Progenitor cell of endocrine pancreas (in vitro differentiated cells): ENCODE results near the gene ADK. TPM values are rescaled to one million over a fixed set of nuclear protein-coding genes. Genes with fewer than 3 reads are reported as not detected.
A peak's percentile ranks its signal among the peaks of the same experiment; 100 is the strongest.
"Not testable (repeated sequence)": the region's sequence is repeated elsewhere in the genome, so short reads cannot be mapped to it uniquely, and the experiment has no call there.

Experiments
- DNase-seq: peaks from one replicate; pipeline ENCODE4 v3.0.0; 2021; ENCODE audit warnings: low spot score; ENCODE audit not compliant: unreplicated experiment
- H3K27ac Mint-ChIP-seq: 2 replicates; pipeline ENCODE4 v1.8.0; 2021; ENCODE audit warnings: mild to moderate bottlenecking, moderate library complexity, mixed read lengths
- H3K27me3 Mint-ChIP-seq: 2 replicates; pipeline ENCODE4 v1.8.0; 2021; ENCODE audit warnings: mixed read lengths
- H3K36me3 Mint-ChIP-seq: 2 replicates; pipeline ENCODE4 v1.8.0; 2022; ENCODE audit warnings: mixed read lengths; ENCODE audit not compliant: insufficient read depth
- H3K4me1 Mint-ChIP-seq: 2 replicates; pipeline ENCODE4 v1.8.0; 2021; ENCODE audit warnings: low read depth, mixed read lengths
- H3K4me3 Mint-ChIP-seq: 2 replicates; pipeline ENCODE4 v1.8.0; 2021; ENCODE audit warnings: low read depth, mild to moderate bottlenecking, moderate library complexity, mixed read lengths
- H3K9me3 Mint-ChIP-seq: 2 replicates; pipeline ENCODE4 v1.8.0; 2021; ENCODE audit warnings: low read depth, mixed read lengths
- total RNA-seq: library from RNA; stranded (reverse); gene quantifications from 2 replicates; pipeline ENCODE4 v1.2.1, GENCODE V29; 2021
- TF ChIP-seq, protein P1 (sequence below): fragments of 200-600 bp; sonication (generic); IDR thresholded peaks from one replicate; pipeline ENCODE4 v1.5.0; 2021; ENCODE audit warnings: antibody characterized with exemption, mild to moderate bottlenecking; ENCODE audit not compliant: unreplicated experiment

ADK gene
- total RNA-seq, 1 donor from 2014 or later = 20.7 TPM

DNA sequence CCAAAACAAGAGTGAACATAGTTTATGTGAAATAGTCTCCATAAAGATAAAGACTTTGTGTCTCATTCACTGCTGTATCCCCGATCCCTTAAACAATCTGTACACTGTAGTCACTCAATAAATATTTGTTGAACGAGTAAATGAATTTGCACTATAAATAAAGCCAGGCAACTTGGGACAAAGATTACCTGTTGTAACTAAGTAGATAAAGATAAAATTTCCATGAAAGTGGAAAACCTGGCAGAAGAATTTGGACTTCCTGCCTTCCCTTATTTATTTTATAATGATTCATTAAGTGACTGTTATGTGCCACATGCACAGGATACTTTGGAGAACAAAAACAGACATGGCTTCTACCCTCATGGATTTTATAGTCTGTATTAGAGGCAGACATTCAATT is 397.7 kb downstream of the ADK start:
- DNase-seq = no peak
- TF ChIP-seq, protein P1, sequence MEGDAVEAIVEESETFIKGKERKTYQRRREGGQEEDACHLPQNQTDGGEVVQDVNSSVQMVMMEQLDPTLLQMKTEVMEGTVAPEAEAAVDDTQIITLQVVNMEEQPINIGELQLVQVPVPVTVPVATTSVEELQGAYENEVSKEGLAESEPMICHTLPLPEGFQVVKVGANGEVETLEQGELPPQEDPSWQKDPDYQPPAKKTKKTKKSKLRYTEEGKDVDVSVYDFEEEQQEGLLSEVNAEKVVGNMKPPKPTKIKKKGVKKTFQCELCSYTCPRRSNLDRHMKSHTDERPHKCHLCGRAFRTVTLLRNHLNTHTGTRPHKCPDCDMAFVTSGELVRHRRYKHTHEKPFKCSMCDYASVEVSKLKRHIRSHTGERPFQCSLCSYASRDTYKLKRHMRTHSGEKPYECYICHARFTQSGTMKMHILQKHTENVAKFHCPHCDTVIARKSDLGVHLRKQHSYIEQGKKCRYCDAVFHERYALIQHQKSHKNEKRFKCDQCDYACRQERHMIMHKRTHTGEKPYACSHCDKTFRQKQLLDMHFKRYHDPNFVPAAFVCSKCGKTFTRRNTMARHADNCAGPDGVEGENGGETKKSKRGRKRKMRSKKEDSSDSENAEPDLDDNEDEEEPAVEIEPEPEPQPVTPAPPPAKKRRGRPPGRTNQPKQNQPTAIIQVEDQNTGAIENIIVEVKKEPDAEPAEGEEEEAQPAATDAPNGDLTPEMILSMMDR = no peak
- Mint-ChIP-seq H3K36me3 (peaks cover 7% of the 10 kb centered on the region), H3K27me3 (no peaks in the 10 kb centered on the region), H3K4me1 (peaks cover 15% of the 10 kb centered on the region), H3K27ac (peak overlapping the region; percentile 29), H3K4me3 (no peak overlapping the region), H3K9me3 (peaks cover 4% of the 10 kb centered on the region)

GRCh38 chr10:74556072-74556705 is 405.2 kb downstream of the ADK start:
- DNase-seq = no peak

GRCh38 chr10:74557098-74557497 is 406.1 kb downstream of the ADK start:
- Mint-ChIP-seq H3K27me3 (no peaks in the 10 kb centered on the region), H3K27ac (no peak overlapping the region), H3K4me1 (peaks cover 15% of the 10 kb centered on the region), H3K4me3 (no peak overlapping the region), H3K36me3 (peaks cover 1% of the 10 kb centered on the region), H3K9me3 (no peaks in the 10 kb centered on the region)
- TF ChIP-seq, protein P1 = no peak
- no peak for DNase-seq

More at GRCh38 chr10:74556072-74556705, 405.2 kb downstream of the ADK start:
- TF ChIP-seq, protein P1 = no peak
- Mint-ChIP-seq H3K9me3 (no peaks in the 10 kb centered on the region), H3K27me3 (no peaks in the 10 kb centered on the region), H3K36me3 (peaks cover 1% of the 10 kb centered on the region), H3K4me1 (peaks cover 15% of the 10 kb centered on the region), H3K27ac (no peak overlapping the region), H3K4me3 (no peak overlapping the region)

- DNase-seq = no peak
- H3K36me3 Mint-ChIP-seq = peaks cover 1% of the 10 kb centered on the region
- H3K27me3 Mint-ChIP-seq = no peaks in the 10 kb centered on the region
- H3K27ac Mint-ChIP-seq = no peak overlapping the region
- H3K4me1 Mint-ChIP-seq = peaks cover 7% of the 10 kb centered on the region
- H3K4me3 Mint-ChIP-seq = no peak overlapping the region
- TF ChIP-seq, protein P1 = no peak
- no peaks in the 10 kb centered on the region for H3K9me3 Mint-ChIP-seq
Measured at GRCh38 chr10:74558403-74558802, 407.4 kb downstream of the ADK start.

DNA sequence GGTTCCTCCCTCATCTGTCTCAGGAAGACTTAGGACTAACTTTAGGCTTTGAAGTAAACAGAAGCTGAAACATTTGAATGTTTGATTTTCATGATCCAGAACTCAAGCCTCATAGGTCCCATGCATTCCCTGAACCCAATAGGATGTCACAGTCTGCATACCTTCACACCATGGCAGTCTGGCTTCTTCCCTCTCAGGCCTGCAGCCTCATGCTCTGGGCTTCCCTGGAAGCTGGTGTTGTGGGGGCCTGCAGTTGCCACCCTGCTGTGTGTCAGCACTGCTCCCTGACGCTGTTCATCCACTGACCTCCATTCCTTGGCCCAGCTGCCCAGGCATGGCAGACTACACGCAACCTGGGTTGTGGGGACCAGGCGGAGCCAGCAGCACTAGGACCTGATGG is 407.9 kb downstream of the ADK start:
- TF ChIP-seq, protein P1 = no peak
- H3K27ac Mint-ChIP-seq = no peak overlapping the region

DNA sequence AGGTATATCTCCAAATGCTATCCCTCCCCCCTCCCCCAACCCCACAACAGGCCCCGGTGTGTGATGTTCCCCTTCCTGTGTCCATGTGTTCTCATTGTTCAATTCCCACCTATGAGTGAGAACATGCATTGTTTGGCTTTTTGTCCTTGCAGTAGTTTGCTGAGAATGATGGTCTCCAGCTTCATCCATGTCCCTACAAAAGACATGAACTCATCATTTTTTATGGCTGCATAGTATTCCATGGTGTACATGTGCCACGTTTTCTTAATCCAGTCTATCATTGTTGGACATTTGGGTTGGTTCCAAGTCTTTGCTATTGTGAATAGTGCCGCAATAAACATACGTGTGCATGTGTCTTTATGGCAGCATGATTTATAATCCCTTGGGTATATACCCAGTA is 417.9 kb downstream of the ADK start:
- peaks cover 11% of the 10 kb centered on the region for H3K9me3 Mint-ChIP-seq
- DNase-seq, H3K27ac Mint-ChIP-seq: not testable (repeated sequence)

More for the DNA sequence above, 407.9 kb downstream of the ADK start:
- H3K9me3 Mint-ChIP-seq = no peaks in the 10 kb centered on the region
- DNase-seq = no peak
- H3K4me1 Mint-ChIP-seq = peaks cover 7% of the 10 kb centered on the region
- H3K27me3 Mint-ChIP-seq = no peaks in the 10 kb centered on the region
- H3K36me3 Mint-ChIP-seq = peaks cover 1% of the 10 kb centered on the region
- no peak overlapping the region for H3K4me3 Mint-ChIP-seq

DNA sequence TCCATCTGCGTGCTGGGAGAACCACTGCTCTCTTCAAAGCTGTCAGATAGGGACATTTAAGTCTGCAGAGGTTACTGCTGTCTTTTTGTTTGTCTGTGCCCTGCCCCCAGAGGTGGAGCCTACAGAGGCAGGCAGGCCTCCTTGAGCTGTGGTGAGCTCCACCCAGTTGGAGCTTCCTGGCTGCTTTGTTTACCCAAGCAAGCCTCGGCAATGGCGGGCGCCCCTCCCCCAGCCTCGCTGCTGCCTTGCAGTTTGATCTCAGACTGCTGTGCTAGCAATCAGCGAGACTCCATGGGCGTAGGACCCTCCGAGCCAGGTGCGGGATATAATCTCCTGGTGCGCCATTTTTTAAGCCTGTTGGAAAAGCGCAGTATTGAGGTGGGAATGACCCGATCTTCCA is 422.5 kb downstream of the ADK start:
- peaks cover 18% of the 10 kb centered on the region for H3K36me3 Mint-ChIP-seq
- not testable (repeated sequence) for H3K4me3 Mint-ChIP-seq, H3K27me3 Mint-ChIP-seq, H3K27ac Mint-ChIP-seq, DNase-seq, H3K4me1 Mint-ChIP-seq
- peaks cover 11% of the 10 kb centered on the region for H3K9me3 Mint-ChIP-seq

More for the DNA sequence above, 417.9 kb downstream of the ADK start:
- not testable (repeated sequence) for H3K27me3 Mint-ChIP-seq, H3K4me3 Mint-ChIP-seq, H3K4me1 Mint-ChIP-seq
- peaks cover 12% of the 10 kb centered on the region for H3K36me3 Mint-ChIP-seq
